ENCODE data around the gene TDP2.
A peak's percentile ranks its signal among the peaks of the same experiment; 100 is the strongest.
"Not testable (repeated sequence)": the region's sequence is repeated elsewhere in the genome, so short reads cannot be mapped to it uniquely, and the experiment has no call there.

The TDP2 gene

DNA sequence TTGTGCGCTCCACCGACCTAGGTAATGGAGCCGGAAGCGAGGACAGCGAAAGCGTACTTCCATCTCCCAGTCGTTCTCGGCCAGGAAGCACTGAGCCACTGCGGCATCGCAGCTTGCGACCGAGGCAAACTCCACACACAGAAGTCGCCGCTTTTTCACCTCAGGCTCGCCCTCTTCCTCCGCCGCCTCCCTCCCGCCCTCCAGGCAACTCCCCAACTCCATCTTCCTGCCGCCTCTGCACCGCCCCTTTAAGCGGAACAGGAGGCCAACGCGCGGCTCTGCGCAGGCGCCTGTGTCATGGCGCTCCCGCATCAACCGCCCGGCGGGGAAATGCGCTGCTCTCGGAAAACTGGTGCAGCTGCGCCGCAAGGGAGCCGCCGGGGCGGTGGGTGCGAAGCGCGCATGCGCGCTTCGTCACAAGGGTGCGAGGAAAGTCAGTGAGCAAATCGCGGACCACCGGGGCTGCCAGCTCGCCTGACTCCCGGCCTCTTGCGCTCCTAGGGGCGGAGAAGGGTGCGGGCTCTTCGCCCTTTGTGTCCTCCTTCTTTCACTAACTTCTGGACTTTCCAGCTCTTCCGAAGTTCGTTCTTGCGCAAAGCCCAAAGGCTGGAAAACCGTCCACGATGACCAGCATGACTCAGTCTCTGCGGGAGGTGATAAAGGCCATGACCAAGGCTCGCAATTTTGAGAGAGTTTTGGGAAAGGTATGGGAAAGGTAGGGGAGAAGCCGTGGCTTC lies at the start of gene TDP2, which contains the start of gene ACOT13:
Gene TDP2 (minus strand): TSS at position 259 of the 737 bp plus-strand sequence. CDS start 37 bp downstream, at position 222.
Gene ACOT13 (plus strand): TSS at position 437 of the 737 bp plus-strand sequence. CDS start 187 bp downstream, at position 624.
- peak; percentile 85 to 91 for DNase-seq (ENCODE audit: low read depth in 2 of 2, low spot score in 1 of 2)

DNA sequence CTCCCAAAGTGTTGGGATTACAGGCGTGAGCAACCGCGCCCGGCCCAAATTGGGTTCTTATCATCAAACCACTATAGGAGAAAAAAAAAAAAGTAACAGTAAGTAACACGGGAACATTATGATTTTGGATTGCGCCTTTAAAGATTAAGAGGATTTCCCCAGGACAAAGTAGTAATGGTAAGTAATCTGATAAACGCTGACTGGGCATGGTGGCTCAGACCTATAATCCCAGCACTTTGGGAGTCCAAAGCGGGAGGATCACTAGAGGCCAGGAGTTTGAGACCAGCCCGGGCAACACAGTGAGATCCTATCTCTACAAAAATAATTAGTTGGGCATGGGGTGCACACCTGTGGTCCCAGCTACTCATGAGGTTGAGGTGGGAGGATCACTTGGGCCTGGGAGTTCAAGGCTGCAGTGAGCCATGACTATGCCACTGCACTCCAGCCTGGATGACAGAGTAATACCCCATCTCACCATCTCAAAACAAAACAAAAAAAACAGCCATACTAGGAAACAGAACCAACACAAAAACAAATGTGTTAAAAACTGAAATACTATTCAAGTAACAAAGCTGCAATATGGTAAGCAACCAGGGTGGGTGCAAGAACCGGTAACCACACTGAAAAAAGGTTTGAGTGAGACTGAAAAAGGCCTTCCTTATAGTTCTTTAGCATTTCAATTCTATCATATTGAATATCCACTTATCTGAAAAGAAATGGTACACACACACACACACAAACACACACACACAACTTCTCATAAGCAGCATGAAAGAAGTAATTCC lies 44.0 kb upstream of the TDP2 start:
- DNase-seq (ENCODE audit: low read depth in 2 of 2, low spot score in 1 of 2), result no peak

DNA sequence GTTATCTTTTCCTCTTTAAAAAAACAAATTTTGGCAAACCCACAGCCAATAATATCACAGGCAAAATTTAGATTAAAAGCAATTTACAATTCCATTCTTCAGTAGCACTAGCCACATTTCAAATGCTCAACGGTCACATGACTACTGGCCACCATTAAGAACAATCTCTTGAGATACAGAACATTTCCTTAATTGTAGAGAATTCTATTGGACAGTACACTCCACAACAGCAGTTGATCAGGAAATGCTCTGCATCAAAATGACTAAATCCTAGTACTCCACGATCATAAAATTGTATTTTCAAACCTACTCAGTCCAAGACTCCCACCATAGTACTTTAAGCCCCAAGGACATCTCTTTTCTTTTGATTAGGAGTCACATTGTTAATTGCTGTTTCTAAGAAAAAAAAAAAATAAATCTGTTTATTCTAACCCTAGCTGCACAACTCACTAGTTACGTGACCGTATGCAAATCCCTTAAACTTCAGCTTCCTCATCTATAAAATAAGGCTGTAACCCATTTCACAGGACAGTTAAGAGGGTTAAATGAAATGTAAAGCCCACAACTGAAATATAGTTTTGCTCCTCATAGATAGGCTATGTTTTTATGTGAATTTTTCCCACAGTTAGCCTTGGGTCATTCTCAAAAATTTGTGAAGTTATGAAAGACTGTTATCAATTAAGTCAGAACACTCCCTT lies 42.5 kb upstream of the TDP2 start:
- no peak for DNase-seq (ENCODE audit: low read depth in 2 of 2, low spot score in 1 of 2)

- DNase-seq (ENCODE audit: low read depth in 2 of 2, low spot score in 1 of 2), result no peak
These were observed 41.9 kb upstream of the TDP2 start for GRCh38 chr6:24708612-24709011.

DNA sequence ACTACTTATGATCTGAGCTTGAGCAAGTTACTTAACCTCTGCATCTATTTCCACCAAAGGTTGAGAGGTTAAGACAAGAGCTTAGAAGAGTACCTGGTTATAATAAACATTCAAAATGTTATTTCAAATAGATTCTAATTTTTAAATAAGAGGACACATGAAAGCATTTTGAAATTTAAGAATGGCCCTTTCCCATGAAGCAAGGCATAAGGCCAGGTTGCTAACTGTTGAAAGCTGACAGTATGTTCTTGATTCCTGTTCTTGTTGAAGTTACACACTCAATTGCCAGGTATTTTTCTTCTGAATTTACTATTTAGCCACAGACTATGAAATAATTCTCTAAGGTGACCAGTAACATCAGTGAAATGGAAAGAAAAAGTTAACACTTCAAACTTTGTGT lies 37.8 kb upstream of the TDP2 start:
- DNase-seq (ENCODE audit: low read depth in 2 of 2, low spot score in 1 of 2), result no peak

GRCh38 chr6:24702720-24703282 lies 36.1 kb upstream of the TDP2 start:
- DNase-seq (ENCODE audit: low read depth in 2 of 2, low spot score in 1 of 2), result no peak

DNA sequence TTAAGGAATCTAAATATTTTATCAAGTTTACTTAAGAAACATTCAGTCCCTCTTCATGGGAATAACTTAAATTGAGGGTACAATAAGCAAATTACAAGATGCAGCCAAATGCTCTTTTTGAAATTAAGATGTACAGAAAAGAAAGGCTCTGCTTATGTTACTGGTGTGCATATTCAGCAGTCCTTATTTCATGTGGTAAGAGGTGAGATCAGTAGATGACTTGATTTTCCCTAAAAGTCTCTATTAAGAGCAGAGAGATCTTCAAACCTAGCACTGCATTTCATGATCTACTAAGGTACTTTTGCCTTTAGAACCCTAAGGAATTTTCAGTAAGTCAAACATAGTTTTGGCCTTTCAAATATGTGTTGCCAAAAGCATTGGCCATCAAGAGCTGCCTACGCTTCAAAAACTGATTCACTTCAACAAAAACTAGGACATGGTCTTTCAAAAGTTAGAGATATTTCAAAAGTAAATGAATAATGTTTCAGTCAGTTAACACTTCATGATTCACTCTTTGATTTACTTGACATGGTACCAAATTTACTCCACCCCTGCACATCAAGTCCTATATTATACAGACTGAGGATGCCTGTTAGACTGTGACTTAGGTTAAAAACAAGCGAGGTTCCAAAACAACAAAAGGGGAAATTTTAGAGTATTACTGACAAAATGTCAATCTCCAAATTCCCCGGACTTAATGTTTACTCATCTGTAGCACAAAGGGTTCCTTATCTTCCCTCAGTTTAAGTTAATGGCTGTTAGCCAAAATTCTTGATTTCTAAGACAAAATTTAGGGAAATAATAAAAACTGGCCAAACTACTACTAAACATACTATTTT lies 33.0 kb upstream of the TDP2 start:
- no peak for DNase-seq (ENCODE audit: low read depth in 2 of 2, low spot score in 1 of 2)

DNA sequence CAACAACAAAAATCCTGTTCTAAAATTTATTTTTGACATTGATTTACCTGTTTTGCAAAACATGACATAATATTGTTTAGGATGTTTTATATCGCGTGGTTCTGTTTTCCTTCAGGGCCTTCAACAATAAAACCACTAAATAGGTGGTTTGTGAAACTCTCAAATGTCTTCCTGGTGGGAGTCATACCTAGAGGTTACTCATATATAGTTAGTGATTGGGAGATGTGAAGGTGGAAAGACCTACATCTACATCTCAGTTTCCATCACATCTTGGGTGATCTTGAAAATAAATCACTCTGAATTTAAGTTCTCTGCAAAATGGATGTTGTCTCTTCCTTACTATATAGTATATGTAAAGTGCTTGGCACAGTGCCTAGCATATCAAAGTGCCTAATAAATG lies 29.4 kb upstream of the TDP2 start:
- DNase-seq (ENCODE audit: low read depth in 2 of 2, low spot score in 1 of 2), result no peak

DNA sequence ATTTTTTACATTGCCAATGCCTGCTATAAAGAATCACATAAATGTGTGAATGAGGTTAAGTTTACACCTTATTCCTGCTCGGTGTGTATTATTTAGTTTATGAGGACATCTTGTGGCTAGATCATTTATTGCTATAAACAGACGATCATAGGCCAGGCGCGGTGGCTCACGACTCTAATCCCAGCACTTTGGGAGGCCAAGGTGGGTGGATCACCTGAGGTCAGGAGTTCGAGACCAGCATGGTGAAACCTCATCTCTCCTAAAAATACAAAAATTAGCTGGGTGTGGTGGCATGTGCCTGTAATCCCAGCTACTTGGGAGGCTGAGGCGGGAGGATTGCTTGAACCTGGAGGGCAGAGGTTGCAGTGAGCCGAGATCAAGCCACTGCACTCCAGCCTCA lies 28.9 kb upstream of the TDP2 start:
- not testable (repeated sequence) for DNase-seq (ENCODE audit: low read depth in 2 of 2, low spot score in 1 of 2)

GRCh38 chr6:24694198-24694597 lies 27.5 kb upstream of the TDP2 start:
- DNase-seq (ENCODE audit: low read depth in 2 of 2, low spot score in 1 of 2), result no peak

DNA sequence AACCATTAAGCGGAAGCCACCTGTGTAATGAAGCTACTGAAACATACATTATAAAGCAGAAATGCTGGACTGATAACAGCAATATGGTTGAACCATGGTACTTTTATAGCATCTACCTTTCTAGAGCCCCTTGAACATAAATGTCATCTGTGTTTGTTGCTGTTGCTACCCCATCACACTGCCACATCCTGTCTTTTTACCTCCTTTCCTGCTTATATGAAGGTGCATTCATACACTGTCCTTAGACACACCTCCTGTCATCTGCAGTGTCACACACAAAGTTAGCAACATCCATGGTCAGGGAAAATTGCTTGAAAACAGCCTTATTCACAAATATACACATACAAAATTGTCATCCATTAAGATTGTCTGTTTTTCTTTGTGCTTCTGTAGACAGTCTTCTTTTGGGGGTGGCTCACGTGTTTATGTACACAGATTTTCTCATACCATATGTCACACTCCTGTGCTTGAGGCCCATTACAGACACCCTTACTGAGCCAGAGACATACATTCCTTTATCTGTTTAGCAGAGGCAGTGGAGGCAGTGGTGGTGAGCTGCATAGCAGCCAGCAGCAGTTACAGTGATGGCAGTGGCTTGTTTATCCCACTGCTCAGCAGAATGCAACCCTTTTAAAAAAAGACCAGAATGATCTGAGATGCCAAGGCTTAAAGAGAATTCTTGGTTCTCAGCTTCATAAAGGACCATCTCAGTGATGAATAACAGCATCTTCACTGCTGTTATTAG lies 26.3 kb upstream of the TDP2 start:
- DNase-seq (ENCODE audit: low read depth in 2 of 2, low spot score in 1 of 2), result no peak

GRCh38 chr6:24692415-24692814 lies 25.7 kb upstream of the TDP2 start:
- DNase-seq (ENCODE audit: low read depth in 2 of 2, low spot score in 1 of 2), result no peak

DNA sequence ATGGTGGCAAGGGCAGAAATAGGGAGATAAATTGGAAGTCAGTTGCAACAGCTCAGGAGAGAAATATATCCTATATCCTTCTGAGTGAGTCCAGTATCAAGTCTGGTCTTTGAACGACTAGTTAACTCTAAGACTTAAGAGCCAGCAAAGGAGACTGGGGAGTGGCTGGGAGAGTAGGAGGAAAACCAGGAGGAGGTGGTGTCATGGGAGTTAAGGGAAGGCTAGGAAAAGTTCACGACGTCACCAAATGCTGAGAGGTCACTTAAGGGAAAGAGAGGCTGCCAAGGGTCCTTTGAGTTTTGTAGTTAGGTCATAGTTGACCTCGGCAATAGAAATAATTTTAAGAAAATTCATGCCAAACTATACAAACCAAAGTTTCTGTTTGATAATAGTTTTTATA lies 25.3 kb upstream of the TDP2 start:
- DNase-seq (ENCODE audit: low read depth in 2 of 2, low spot score in 1 of 2), result no peak

DNA sequence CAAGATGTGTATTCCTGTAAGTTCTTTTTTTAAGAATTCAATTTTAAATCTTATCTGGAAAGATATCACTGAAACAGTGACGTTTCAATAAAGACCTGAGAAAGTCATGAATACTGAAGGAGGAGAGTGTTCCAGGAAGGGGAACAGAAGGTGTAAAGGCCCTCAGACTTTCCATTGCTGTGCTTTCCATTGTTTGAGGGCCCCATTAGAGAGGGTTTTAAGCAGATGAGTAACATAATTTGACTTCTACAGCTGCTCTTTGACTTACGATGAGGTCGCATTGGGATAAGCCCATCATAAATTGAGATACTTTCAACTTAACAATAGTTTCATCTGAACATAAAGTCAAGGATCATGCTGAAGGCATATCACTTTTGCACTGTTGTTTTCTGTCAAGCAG lies 24.9 kb upstream of the TDP2 start:
- no peak for DNase-seq (ENCODE audit: low read depth in 2 of 2, low spot score in 1 of 2)

GRCh38 chr6:24690593-24690992 lies 23.9 kb upstream of the TDP2 start:
- DNase-seq (ENCODE audit: low read depth in 2 of 2, low spot score in 1 of 2), result no peak

GRCh38 chr6:24689964-24690363 lies 23.3 kb upstream of the TDP2 start:
- DNase-seq (ENCODE audit: low read depth in 2 of 2, low spot score in 1 of 2), result no peak

GRCh38 chr6:24686946-24687345 lies 20.2 kb upstream of the TDP2 start:
- no peak for DNase-seq (ENCODE audit: low read depth in 2 of 2, low spot score in 1 of 2)

- DNase-seq (ENCODE audit: low read depth in 2 of 2, low spot score in 1 of 2), result no peak
These were observed 19.7 kb upstream of the TDP2 start for GRCh38 chr6:24686408-24686807.

DNA sequence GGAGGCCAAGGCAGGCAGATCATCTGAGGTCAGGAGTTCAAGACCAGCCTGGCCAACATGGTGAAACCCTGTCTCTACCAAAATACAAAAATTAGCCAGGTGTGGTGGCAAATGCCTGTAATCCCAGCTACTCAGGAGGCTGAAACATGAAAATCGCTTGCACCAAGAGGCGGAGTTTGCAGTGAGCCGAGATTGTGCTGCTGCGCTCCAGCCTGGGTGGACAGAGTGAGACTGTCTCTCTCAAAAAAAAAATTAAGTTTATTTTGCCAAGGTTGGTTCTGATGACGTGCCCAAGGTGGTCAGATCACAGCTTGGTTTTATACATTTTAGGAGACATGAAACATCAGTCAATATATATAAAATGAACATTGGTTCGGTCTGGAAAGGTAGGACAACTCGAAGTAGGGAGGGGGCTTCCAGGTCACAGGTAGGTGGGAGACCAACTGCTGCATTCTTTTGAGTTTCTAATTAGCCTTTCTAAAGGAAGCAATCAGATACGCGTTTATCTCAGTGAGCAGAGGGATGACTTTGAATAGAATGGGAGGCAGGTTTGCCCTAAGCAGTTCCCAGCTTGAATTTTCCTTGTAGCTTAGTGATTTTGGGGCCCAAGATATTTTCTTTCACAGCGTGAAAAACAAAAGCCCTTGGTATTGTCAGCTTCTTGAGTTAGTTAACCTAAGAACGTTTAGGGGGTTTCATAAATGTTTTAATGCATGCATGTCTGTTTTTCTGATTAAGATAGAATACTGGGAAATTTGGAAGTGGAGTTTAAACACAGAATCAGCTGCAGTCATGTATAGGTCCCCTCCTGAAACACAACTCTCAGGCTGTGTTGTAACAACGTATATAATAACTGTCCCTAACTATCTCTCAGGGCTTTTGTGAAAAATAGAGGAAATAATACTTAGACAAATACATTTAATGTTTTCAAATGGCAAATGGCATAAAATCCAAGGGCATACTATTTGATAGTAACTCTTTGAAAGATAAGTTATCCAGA lies 16.9 kb upstream of the TDP2 start:
- DNase-seq (ENCODE audit: low read depth in 2 of 2, low spot score in 1 of 2), result no peak

Data from stimulated activated CD8-positive, alpha-beta memory T cell treated with anti-CD3 and anti-CD28 coated beads, Interleukin-4, amount 100 ng/mL, for 4 hours (primary cell).